ENCODE results near the gene CYP2W1.
A peak's percentile ranks its signal among the peaks of the same experiment; 100 is the strongest.
"Not testable (repeated sequence)": the region's sequence is repeated elsewhere in the genome, so short reads cannot be mapped to it uniquely, and the experiment has no call there.

The CYP2W1 gene

DNA sequence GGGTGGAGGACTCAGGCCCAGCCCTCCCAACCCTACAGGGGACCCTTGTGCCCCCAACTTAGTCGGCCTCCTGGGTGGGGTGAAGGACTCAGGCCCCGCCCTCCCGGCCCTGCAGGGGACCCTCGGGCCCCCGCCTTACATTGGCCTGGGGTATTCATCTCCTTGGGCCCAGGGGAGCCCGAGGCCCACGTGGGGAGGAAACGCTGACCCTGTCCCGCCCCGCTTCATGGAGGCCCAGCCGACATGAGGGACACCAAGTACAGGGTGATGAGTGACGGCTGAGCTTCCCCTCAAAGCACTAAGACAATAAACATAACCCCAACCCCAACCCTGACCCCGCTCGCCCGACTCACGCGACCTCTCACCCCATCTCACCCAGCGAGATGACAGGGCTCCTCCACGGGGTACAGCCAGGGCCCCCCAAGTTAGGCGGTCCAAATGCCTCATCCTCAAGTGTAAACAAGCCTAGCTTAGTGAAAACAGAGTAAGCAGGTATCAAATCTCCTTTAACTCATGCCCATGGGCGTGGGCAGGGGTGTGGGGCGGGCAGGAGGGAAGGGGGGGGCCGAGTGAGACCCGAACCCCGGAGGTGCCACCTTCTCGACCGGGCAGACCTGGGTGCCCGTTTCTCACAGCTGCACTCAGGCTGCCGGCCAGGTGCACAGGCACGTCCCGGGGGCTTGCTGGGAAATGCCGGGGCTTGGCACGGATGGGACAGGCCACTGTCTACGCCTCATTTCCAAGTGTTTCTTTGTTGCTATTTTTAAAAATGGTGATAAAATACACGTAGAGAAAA, 8.2 kb downstream of the CYP2W1 start:
- H3K36me3 Mint-ChIP-seq (ENCODE audit: low read depth) = no peaks in the 10 kb centered on the region
- no peaks in the 10 kb centered on the region for H3K9me3 Mint-ChIP-seq
- H3K27ac Mint-ChIP-seq = no peak overlapping the region
- H3K4me3 Mint-ChIP-seq = no peak overlapping the region
- no peak for DNase-seq
- H3K4me1 Mint-ChIP-seq (ENCODE audit: low read depth) = peaks cover 5% of the 10 kb centered on the region
- peaks cover 8% of the 10 kb centered on the region for H3K27me3 Mint-ChIP-seq

- Mint-ChIP-seq H3K27ac (no peak overlapping the region), H3K27me3 (no peaks in the 10 kb centered on the region), H3K4me3 (no peak overlapping the region), H3K4me1 (ENCODE audit: low read depth) (peaks cover 5% of the 10 kb centered on the region), H3K36me3 (ENCODE audit: low read depth) (peaks cover 2% of the 10 kb centered on the region), H3K9me3 (no peaks in the 10 kb centered on the region)
- no peak for DNase-seq
Measured at GRCh38 chr7:991729-992656, 9.0 kb downstream of the CYP2W1 start.

DNA sequence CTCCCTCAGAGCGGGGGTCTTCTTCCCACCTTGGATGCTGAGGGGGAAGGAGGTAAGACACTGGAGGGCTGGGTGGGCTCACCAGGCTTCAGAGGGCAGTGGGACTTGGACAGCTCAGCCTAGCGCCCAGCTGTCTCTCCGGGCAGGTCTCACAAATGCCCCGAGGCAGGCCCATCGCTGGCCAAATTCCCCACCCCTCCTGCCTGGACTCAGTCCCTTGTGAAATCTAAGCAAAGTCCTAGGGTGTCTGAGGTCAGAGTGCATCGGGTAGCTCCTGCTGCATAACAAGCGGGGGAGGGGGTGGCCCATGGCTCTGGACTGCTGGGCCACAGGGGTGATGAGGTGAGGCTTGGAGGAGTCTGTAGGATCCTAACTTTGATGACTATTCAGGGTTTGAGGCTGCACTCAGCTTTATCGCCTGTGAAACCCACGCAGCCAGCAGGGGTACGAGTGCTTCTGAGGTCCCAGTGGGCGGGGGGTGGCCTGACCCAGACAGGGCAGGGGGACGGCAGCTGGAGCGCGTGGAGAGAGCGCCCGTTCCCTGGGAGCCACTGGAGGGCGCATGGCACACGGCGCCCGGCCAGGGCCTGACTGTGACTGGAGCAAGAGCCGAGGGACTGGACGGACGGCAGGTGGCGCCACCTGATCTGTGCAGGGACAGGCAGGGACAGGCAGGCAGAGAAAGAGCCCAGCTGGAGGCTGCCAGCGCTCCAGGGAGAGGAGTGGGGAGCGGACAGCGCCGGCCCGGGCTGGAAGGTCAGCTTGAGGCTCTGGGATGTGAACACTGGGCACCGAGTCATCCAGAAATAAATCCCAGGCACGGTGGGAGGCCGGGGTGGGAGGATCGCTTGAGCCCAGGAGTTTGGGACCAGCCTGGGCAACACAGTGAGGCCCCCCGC, 10.0 kb downstream of the CYP2W1 start:
- no peaks in the 10 kb centered on the region for H3K9me3 Mint-ChIP-seq
- peaks cover 7% of the 10 kb centered on the region for H3K36me3 Mint-ChIP-seq (ENCODE audit: low read depth)
- peaks cover 5% of the 10 kb centered on the region for H3K4me1 Mint-ChIP-seq (ENCODE audit: low read depth)
- no peak overlapping the region for H3K4me3 Mint-ChIP-seq
- no peaks in the 10 kb centered on the region for H3K27me3 Mint-ChIP-seq
- H3K27ac Mint-ChIP-seq = no peak overlapping the region
- peak; percentile 93 for DNase-seq

GRCh38 chr7:994592-995308, 11.8 kb downstream of the CYP2W1 start:
- Mint-ChIP-seq H3K4me1 (ENCODE audit: low read depth) (peaks cover 5% of the 10 kb centered on the region), H3K4me3 (no peak overlapping the region), H3K36me3 (ENCODE audit: low read depth) (peaks cover 15% of the 10 kb centered on the region), H3K27ac (no peak overlapping the region), H3K9me3 (no peaks in the 10 kb centered on the region), H3K27me3 (no peaks in the 10 kb centered on the region)
- DNase-seq = no peak

DNA sequence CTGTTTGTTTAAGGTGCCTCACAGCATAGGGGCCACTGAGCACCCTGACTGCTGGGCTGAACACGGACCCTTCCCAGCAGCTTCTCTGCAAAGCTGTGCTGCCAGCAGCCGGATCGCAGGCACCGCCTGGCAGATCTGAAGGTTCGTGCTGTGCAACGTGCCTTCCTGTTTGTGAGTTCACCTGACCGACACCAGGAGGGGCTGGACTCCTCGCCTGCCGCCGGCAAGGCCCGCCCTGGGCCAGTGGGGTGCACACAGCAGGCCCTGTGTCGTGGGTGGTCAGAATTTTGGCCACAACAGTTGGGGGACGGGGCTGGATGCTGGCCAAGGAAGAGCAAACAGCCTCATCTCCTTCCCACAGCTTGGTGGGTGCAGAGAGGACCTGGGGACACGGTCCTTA, 12.6 kb downstream of the CYP2W1 start:
- Mint-ChIP-seq H3K27ac (no peak overlapping the region), H3K27me3 (no peaks in the 10 kb centered on the region), H3K4me3 (no peak overlapping the region), H3K4me1 (ENCODE audit: low read depth) (peaks cover 5% of the 10 kb centered on the region), H3K36me3 (ENCODE audit: low read depth) (peaks cover 18% of the 10 kb centered on the region), H3K9me3 (no peaks in the 10 kb centered on the region)
- no peak for DNase-seq

GRCh38 chr7:996079-996872, 13.3 kb downstream of the CYP2W1 start:
- Mint-ChIP-seq H3K4me1 (ENCODE audit: low read depth) (peaks cover 5% of the 10 kb centered on the region), H3K27me3 (no peaks in the 10 kb centered on the region), H3K9me3 (no peaks in the 10 kb centered on the region), H3K36me3 (ENCODE audit: low read depth) (peaks cover 21% of the 10 kb centered on the region), H3K4me3 (no peak overlapping the region), H3K27ac (no peak overlapping the region)
- DNase-seq = no peak

DNA sequence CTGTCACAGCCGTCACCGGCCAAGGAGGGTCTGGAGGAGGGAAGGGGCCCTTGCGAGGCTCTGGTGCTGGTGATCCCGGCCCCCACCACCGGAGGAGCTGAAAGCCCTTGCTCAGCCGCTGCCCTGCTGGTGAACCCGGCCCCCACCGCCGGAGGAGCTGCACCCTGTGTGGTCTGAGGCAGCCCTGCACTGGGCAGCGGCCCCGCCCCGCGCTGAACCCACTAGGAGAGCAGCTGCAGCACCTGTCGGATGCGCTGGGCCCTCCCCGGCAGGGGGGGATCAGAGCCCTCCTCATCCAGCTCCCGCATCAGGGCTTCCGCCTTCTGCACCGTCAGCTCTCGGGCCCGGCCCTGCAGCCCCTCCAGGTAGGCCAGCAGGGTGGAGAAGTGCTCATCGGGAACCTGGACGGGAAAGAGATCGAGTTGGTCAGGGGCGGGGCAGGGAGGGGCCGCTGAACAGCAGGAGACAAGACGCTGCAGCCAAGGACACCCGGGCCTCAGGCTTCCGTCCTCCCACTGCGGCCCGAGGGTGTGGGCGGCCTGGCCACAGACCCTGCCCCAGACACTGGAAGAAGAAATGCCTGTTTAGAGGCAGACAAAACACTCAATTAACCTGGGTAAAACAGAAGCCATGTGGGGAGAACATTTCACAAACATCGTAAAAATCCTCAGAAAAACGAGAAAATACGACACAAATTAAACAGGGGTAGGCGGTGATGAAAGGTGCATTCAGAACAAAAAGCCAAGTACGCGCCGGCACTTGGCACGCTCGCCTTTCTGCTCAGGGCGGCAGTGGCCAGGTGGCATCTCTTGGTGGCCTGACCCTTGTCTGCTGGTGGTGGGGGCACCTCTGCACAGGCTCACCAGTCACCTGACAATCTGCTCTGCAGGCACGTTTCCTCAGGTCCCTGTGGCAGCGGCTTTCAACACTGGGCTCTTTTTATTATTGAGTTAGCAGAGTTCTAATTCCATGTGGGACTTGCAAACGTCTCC, 14.7 kb downstream of the CYP2W1 start:
- Mint-ChIP-seq H3K36me3 (ENCODE audit: low read depth) (peaks cover 21% of the 10 kb centered on the region), H3K27me3 (no peaks in the 10 kb centered on the region), H3K9me3 (no peaks in the 10 kb centered on the region), H3K27ac (no peak overlapping the region), H3K4me3 (no peak overlapping the region), H3K4me1 (ENCODE audit: low read depth) (peaks cover 5% of the 10 kb centered on the region)
- DNase-seq = no peak

DNA sequence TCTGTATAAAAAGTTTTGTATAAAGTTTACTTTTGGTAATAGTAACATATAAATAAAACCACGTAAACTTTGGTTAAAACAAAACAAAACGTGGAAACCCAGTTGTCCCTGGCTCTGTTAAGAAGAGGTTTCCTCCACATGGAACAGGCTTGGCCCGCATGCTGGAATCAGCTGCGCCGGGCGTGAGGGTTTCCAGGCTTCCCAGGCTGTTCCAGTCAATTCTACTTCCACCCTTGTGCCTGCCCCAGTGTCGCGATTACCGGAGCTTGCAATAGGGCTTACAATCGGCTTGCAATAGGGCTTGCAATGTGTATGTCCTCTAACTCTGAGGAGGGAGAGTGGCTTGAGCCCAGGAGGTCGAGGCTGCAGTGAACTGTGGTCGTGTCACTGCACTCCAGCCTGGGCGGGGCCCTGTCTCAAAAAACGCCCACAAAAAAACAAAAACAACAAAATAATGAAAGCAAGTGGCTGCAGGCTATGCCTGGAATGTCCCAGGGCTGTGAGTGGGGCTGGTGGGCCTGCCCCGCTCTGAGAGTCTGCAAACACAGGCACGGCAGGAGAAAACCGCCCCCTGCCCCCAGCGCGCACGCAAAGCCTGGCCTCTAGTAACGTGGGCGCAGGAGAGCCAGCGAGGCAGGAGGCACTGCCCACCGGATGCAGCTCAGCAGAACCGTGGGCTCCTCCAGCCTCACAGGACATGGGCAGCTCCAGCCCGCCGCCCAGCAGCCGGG, 16.3 kb downstream of the CYP2W1 start:
- H3K9me3 Mint-ChIP-seq = no peaks in the 10 kb centered on the region
- DNase-seq = no peak
- H3K27ac Mint-ChIP-seq = no peak overlapping the region
- H3K27me3 Mint-ChIP-seq = no peaks in the 10 kb centered on the region
- H3K4me1 Mint-ChIP-seq (ENCODE audit: low read depth) = no peaks in the 10 kb centered on the region
- peaks cover 24% of the 10 kb centered on the region for H3K36me3 Mint-ChIP-seq (ENCODE audit: low read depth)
- no peak overlapping the region for H3K4me3 Mint-ChIP-seq

GRCh38 chr7:999941-1000935, 17.3 kb downstream of the CYP2W1 start:
- H3K36me3 Mint-ChIP-seq (ENCODE audit: low read depth) = peaks cover 25% of the 10 kb centered on the region
- no peak overlapping the region for H3K27ac Mint-ChIP-seq
- no peak overlapping the region for H3K4me3 Mint-ChIP-seq
- no peaks in the 10 kb centered on the region for H3K4me1 Mint-ChIP-seq (ENCODE audit: low read depth)
- no peaks in the 10 kb centered on the region for H3K27me3 Mint-ChIP-seq
- no peaks in the 10 kb centered on the region for H3K9me3 Mint-ChIP-seq
- DNase-seq = no peak

DNA sequence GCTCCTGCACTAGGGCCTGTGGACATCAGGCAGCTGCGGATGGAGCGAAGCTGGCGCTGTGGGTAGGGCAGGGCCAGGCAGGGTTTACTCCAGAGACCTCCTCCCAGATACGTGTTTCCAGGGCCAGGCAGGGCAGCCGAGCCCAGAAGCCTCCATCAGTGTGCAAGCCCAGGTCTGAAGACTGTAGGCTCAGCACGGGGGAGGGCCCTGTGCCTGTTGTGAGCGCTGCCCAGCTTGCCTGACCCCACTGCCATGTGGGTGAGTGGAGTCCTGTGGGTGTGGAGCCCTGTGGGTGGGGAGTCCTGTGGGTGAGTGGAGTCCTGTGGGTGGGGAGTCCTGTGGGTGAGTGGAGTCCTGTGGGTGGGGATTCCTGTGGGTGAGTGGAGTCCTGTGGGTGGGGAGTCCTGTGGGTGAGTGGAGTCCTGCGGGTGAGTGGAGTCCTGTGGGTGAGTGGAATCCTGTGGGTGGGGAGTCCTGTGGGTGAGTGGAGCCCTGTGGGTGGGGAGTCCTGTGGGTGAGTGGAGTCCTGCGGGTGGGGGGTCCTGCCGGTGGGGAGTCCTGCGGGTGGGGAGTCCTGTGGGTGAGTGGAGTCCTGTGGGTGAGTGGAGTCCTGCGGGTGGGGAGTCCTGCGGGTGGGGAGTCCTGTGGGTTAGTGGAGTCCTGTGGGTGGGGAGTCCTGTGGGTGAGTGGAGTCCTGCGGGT, 18.2 kb downstream of the CYP2W1 start:
- peaks cover 28% of the 10 kb centered on the region for H3K36me3 Mint-ChIP-seq (ENCODE audit: low read depth)
- H3K27ac Mint-ChIP-seq; DNase-seq; H3K27me3 Mint-ChIP-seq; H3K4me1 Mint-ChIP-seq (ENCODE audit: low read depth); H3K9me3 Mint-ChIP-seq; H3K4me3 Mint-ChIP-seq: not testable (repeated sequence)

DNA sequence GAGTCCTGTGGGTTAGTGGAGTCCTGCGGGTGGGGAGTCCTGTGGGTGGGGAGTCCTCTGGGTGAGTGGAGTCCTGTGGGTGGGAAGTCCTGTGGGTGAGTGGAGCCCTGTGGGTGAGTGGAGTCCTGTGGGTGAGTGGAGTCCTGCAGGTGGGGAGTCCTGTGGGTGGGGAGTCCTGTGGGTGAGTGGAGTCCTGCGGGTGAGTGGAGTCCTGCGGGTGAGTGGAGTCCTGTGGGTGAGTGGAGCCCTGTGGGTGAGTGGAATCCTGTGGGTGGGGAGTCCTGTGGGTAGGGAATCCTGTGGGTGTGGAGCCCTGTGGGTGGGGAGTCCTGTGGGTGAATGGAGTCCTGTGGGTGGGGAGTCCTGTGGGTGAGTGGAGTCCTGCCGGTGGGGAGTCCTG, 19.0 kb downstream of the CYP2W1 start:
- H3K36me3 Mint-ChIP-seq (ENCODE audit: low read depth) = peaks cover 27% of the 10 kb centered on the region
- H3K27ac Mint-ChIP-seq; H3K9me3 Mint-ChIP-seq; DNase-seq; H3K4me3 Mint-ChIP-seq; H3K4me1 Mint-ChIP-seq (ENCODE audit: low read depth); H3K27me3 Mint-ChIP-seq: not testable (repeated sequence)

All from activated T-cell treated with anti-CD3 and anti-CD28 coated beads, Interleukin-2, amount 50 U/mL, for 24 hours (primary cell).